Measurements from ENCODE around the gene CYP3A5.
"Not testable (repeated sequence)": the region's sequence is repeated elsewhere in the genome, so short reads cannot be mapped to it uniquely, and the experiment has no call there.

CYP3A5 gene

DNA sequence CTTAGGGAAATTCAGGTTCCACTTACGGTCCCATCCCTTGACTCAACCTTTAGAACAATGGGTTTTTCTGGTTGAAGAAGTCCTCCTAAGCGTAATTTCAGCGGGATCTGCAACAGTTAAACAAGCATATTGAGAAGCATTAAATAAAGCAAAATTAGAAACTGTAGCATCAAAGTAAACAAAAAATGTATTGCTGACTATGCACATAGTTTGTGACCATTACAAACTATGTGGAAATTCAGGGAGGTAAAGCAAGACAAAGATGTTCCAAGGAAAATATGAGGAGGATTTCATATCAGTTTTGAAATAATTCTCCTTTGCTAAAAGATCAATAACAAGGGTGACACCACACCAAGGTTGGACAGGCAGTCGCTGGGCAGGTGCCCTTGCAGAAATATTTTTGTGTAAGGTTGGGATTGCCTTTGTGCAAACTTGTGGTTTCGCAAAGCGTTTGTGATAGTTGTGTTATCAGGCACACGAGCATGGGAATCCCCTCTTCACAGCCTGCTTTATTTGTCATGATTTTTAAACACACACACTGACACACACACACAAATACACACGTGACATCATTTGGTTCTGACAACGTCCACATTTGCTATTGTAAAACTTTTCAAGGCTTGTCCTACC, 5.4 kb upstream of the CYP3A5 start:
- DNase-seq: no peak

DNA sequence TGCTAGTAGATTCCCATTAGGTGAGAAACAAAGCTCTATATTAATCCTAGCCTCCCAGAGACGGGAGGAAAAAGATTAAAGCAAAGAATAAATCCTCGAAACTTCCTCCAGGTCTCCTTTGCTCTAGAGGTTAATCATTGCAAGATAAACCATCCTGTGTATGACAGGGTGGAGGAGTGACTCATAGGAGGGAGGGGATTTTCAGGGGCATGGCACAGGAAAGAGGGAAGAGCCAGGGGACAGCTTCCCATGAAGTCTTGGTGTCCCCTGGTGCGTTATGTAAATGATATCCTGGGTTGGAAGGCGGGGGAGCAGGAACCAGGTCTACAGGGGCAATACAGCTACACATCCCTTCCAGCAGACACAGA, 780 bp downstream of the CYP3A5 start:
- no peak for DNase-seq

- no peak for DNase-seq
These were observed 2.1 kb downstream of the CYP3A5 start for GRCh38 chr7:99677648-99678045.

- DNase-seq: no peak
These were observed 2.7 kb downstream of the CYP3A5 start for GRCh38 chr7:99677013-99677647.

GRCh38 chr7:99674995-99675742, 4.6 kb downstream of the CYP3A5 start:
- no peak for DNase-seq

GRCh38 chr7:99672573-99672972, 7.2 kb downstream of the CYP3A5 start:
- no peak for DNase-seq

GRCh38 chr7:99669782-99670181, 10.0 kb downstream of the CYP3A5 start:
- no peak for DNase-seq

DNA sequence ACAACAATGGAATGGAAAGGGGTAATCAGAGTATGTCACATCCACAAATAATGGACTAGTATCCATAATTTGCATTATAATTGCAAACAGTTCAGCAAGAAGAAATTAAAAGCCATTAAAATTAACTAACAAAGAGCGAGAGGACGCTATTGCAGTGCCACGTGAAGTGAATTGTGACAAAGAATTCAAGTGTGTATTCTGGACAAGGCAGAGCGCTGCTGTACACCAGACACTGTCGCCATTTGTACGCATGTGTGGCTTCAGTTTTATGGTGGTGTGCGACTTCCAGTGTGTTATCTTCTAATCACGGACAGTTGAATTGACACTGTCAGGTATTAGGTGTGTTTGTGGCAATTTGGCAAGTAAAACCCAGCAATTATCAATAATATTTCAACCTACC, 11.3 kb downstream of the CYP3A5 start:
- DNase-seq: no peak

DNA sequence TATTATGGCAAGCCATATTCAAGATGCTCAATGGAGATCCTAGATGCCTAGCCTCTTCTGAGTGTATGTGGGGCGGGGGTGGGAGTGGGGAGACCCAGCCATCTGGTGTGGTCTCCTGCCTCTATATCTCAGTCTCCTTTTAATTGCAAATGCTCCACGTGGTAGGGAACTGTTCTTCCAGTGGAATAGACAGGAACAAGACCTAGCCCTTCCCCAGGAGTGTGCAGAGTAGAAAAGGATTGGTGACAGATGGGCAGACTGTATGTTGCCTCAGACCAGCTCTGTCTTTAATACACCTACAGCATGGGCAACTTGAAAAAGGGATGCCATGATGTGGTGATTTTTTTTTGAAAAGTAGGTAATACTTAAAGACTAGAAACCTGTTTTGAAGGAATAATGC, 12.6 kb downstream of the CYP3A5 start:
- DNase-seq: no peak

- no peak for DNase-seq
These were observed 13.8 kb downstream of the CYP3A5 start for GRCh38 chr7:99666013-99666395.

DNA sequence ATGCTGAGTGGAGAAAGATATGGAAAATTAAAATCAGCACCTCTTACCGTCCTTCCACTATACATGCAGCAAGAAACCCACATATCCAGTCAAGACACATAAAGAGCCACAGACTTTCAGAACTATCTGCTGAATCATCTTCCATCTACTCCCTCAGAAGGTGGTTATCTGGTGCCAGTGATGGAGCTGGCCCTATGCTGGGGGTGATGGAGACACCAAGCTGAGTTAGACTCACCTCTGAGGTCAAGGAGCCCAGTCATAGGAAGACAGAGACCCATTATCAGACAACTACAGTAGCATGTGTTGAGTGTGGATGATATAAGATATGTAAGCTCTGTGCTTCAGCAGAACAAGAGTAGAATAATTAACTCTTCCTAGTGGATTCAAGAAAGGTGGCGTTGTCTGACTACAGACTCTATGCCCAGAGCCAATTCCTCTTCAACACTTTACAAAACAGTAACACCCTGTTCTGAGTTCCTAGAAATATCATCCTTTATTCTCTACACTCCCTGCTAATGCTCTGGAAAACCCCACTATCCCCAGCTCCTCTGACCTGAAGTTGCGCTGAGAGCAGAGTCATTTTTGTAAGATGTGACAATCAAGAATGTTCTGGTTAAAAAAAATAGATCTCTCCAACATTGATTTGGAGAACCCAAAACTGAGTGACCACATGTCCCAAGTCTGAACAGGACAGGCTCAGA, 14.3 kb downstream of the CYP3A5 start:
- DNase-seq: no peak

GRCh38 chr7:99657879-99658278, 21.9 kb downstream of the CYP3A5 start:
- DNase-seq: not testable (repeated sequence)

GRCh38 chr7:99654626-99655025, 25.2 kb downstream of the CYP3A5 start:
- not testable (repeated sequence) for DNase-seq

DNA sequence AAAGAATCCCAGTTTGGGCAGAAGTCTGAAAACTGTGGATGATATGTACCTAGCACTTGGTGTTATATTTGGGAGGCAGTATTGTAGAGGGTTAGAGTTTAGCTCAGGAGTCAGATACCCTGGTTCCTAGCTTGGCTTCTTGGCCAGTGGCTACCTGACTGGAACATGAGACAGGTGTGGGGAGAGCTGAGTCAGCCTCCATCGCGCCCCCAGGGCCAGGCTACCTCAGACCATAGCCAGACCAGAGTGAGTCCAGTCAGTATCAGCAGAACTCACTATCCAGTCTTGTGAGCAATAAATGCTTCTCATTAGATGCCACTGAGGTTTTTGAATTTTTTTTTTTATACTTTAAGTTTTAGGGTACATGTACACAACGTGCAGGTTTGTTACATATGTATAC, 26.0 kb downstream of the CYP3A5 start:
- no peak for DNase-seq

GRCh38 chr7:99653269-99653668, 26.5 kb downstream of the CYP3A5 start:
- DNase-seq: not testable (repeated sequence)

GRCh38 chr7:99652671-99653070, 27.1 kb downstream of the CYP3A5 start:
- DNase-seq: no peak

- no peak for DNase-seq
These were observed 28.5 kb downstream of the CYP3A5 start for GRCh38 chr7:99651290-99651689.

DNA sequence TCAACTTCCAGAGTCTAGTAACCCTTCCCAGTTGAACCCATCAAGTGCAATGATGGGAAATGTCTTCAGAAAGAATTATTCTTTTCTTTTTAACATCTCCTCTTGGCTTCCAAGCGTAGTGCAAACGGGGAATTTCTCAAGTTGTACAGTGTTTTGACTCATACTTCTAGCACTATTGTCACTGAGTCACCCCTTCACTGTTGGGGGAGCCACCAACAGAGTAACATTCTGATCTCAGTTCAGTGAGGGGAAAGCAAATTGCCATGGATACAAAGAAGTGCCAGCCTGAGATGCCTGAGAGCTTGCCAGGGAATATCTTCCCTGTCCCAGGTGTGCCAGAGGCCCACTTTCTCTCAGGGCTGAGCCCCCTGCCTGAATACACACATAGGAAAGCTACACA, 31.0 kb downstream of the CYP3A5 start:
- no peak for DNase-seq

GRCh38 chr7:99645590-99645989, 34.2 kb downstream of the CYP3A5 start:
- no peak for DNase-seq

DNA sequence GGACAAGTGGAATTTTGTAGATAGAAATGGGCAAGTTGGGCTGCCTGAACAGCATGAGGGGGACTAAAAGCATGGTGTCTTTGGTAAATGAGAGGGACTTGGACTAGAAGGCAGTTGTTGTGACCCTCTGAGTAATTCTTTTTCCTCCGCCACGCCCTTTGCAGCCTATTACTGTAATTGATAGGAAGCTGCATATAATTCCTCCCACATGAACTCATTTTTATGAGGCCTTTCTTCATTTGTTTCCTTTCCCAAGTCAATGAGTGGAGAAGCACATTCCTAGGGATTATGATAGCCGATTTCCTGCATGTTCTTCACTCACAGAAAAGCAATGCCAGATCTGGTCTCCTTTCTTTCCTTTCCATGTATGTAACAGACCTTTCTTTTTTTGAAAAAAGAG, 35.4 kb downstream of the CYP3A5 start:
- no peak for DNase-seq

- DNase-seq: no peak
These were observed 36.3 kb downstream of the CYP3A5 start for GRCh38 chr7:99643464-99643863.

GRCh38 chr7:99642027-99642426, 37.8 kb downstream of the CYP3A5 start:
- DNase-seq: no peak

- DNase-seq: no peak
These were observed 40.5 kb downstream of the CYP3A5 start for GRCh38 chr7:99639267-99639666.

DNA sequence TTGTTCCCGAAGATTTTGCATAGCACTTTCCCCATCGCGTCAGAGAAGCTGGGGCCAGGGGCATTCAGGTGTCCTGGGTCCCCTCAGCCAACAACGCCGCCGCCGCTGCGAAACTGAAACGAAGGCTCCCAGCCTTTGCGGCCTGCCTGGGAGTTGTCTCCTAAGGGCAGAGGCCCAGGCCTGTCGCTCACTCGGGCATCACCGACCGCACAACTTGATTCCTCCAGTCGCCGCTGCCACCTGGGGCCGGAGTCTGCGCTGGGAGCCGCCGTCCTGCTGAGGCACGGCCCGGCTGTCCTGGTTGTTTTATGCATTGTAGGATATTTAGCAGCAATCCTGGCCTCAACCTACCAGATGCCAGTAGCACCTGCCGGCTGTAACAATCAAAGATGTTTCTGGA, 41.1 kb downstream of the CYP3A5 start:
- no peak for DNase-seq

Measured in NCI-H446 (cell line).